Stimulated activated CD8-positive, alpha-beta memory T cell treated with anti-CD3 and anti-CD28 coated beads, Interleukin-7, amount 100 ng/mL, for 1 hour (primary cell): ENCODE results near the gene IQGAP3.

ENCODE experiments used
- DNase-seq, 2 donors: peaks; one replicate each; pipeline ENCODE4 v3.0.0-alpha.2; 2020; ENCODE audit warnings: low read depth in 2 of 2

The IQGAP3 gene

DNA sequence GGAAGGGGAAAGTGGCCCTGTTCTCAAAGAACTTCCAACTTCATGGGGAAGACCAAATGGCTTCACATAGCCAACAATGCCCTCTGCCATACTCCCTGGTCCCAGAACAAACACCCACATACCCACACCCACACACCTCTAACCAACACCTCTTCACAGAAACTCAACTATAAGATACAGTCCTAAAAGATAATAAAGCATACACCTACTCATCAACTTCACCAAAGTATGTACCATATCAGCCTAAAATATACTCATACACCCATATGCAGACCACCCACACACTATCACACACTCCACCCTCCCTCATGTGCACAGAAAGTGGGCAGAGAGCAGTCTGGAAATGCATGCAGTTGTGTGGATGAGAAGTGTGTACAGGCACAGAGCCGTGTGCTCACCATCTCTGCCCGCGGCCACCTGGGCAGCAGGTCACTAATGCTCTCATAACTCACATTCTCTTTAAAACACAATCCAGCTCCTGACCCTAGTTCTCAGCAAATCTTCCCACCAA lies 27.7 kb downstream of the IQGAP3 start:
- no peak for DNase-seq

DNA sequence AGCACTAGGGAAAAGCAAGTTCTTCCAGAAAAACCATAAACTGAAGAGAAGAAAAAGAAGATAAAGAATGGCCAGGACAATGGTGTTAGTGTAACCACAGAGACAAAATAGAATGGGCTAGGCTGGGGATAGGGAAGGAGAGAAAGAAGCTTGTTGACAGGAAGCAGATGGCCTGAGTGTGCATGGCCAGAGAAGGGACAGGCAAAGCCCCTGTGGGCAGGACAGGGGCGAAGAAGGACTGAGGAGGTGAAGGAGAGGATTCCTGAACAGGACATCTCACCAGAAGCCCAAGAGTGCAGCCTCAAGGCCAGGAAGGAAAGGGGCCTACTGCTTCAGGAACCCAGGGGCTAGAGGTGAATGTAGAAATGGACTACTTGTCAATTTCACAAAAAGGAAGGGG lies 29.3 kb downstream of the IQGAP3 start:
- no peak for DNase-seq

DNA sequence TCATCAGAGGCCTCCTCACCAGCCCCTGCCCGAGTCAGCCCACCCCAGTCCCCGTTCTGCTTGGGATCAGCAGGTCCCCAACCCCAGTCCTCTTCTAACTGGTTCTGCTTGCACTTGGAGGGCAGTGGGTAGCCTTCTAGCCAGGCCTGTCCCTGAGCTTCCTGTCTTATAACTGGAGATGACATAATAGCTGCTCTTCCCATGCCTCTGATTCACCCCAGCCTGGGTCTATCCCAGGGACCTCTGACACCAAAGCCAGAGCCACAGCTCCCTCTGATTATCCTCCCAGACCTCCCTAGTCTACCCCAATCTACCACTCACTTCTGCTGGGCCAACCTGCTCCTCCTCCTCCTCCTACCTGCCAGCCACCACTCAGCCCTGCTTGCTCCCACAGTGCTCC lies 31.4 kb downstream of the IQGAP3 start:
- no peak for DNase-seq

DNA sequence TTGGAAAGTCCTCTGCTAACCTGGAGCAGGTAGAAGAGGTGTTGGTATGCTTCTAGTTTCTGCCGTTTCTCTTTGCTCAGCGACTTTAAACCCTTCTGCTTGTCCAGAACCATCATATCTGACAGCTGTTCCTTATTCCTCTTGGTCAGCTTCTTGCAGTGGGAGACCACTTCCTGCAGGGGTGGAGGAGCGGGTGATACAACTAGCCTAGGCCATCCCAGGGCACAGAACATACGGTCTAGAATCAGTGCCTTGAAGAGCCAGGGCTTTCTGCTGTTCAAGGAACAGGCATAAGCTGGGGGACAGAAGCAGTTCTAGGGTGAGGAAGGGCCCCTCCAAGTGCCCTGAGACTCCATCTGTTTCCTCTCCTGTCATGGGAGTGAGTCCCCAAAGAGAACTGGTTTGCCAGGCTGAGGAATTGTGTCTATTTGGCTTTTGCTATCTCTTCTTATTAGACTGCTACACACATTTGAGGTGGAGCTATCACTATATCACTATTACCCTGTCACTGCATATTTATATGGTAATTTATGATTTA lies 32.5 kb downstream of the IQGAP3 start:
- no peak for DNase-seq

DNA sequence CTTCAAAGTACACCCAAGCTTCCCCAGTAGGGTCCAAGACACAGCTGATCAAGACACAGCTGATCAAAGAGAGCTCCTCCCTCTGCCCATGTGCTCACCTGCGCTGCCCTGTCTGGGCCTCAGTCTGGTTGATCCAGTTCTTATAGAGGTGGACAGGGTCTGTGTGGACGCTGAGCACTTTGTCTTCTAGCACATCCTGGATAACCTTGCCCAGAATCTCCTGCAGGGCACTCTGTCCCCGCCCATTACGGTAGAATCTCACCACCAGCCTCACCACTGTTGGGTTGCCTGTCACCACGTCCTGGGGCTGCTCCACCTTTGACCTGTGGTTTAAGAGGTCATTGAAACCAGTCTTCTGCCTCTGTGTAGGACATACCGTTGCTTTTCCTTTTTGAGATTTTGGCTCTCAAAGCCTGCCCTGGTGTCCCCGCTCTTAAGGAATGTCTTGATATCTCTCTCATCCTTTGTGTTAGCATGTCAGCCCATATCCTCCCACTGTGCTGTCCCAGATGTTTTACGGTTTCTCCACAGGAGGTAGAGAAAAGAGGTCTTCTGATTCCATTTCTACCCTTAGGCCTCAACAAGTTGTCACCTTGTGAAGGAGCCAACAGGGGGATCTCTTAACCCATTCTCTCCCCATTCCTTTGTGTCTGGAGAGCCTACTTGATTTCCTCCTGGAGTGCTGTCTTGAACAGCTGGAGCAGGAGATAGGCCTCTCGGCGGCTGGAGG lies 33.5 kb downstream of the IQGAP3 start:
- DNase-seq: no peak

DNA sequence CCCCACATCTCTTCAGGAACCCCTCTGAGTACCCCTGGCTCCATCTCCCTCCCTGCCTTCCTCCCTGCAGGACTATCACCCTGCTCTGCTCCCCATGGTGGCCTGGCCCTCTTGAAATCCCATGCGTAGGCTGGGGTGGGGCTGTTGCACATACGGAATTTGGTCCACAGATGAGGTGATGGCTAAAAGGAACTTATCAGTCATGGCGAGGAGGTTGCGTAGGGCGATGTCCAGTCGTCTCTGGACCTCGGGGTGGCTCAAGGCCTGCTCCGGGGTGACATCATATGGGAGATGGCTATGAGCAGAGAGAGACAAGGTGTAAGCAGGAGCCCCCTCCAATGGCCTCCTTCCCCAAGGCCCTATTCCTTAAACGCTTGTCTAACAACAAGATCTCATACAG lies 35.3 kb downstream of the IQGAP3 start:
- no peak for DNase-seq

DNA sequence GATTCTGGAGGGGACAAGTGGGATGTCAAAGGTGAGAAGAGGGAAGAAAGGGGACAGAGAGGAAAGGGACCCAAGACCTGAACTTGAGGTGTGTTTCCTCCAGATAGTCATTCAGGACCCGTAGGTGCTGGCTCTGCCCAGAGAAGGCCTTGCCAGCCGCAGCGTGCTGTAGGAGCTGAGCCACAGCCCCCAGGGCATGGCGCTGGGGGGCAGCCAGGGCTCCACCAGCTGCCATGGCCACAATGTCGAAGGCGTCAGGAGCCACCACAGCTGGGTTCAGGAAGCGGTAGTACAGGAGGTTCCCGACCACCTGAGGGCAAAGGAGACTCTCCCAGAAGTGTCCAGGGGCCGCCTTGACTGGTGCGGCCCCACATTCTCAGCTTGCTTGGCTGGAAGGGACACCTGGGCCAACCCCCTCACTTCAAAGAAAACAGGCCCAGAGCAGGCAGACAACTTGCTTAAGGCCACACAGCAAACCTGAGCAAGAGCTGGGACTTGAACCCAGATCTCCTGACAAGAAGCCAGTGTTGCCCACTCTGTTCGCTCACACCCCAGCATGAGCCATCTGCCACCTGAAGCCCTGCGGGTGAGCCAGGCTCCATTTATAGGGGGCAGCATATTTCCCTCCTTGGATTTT lies 37.8 kb downstream of the IQGAP3 start:
- DNase-seq: no peak

DNA sequence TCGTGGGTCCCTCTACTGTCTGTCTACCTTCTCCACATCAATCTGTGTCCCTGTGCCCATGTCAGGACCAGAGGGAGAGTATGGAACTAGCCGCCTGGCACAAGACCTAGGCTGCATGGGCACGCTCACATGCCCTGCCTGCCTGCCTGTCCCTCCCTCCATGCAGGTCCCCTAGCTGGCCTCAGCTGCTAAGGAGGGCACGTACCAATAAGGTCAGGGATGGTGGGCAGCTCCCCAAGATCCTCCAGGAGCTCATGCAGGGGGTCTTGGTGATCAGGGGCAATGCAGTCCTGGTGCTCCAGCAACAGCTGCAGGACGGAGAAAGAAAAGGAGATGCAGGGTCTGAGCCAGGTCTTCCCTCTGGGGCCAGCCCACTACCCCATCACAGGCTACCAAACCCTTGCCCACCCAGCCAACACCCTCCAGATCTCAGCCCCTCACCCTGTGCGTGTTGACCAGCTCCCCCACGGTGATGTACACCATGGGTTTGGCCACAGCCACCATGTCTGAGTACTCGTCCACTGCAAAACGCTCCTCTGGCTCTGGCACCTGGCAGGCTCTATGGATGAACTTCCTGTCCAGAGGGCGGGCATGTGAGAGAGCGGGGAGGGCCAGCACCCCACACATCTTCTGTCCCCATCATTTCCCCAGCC lies 38.7 kb downstream of the IQGAP3 start:
- no peak for DNase-seq

DNA sequence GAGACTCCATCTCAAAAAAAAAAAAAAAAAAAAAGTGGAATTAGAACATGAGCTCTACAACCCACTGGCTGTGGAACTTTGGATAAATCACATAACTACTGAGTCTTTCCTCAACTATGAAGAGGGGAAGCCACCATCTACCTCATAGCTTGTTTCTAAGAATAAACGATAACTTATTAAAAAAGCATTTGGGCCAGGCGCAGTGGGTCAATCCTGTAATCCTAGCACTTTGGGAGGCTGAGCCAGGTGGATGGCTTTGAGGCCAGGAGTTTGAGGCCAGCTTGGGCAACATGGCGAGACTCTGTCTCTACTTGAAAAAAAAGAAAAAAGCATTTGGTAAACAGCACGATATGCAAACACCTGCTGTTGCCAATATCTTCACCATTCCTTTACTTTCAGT lies 40.0 kb downstream of the IQGAP3 start:
- no peak for DNase-seq

DNA sequence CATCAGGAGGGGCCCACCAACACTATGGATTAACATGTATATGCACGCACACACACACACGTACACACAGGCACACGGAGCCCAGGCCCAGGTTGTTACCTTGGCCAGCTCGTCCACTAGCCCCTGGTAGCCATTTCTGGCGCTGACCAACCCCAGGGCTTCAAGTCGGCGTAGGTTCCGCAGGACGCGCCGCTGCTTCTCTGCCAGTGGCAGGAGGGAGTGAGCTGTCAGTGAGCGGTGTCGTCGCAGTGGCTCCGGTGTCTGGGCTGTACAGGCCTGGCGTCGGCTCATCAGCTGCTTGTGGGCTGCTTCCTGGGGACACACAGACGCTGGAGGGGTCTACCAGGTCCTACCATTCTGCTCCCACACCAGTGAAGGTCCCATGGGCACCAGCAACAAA lies 42.4 kb downstream of the IQGAP3 start:
- no peak for DNase-seq

DNA sequence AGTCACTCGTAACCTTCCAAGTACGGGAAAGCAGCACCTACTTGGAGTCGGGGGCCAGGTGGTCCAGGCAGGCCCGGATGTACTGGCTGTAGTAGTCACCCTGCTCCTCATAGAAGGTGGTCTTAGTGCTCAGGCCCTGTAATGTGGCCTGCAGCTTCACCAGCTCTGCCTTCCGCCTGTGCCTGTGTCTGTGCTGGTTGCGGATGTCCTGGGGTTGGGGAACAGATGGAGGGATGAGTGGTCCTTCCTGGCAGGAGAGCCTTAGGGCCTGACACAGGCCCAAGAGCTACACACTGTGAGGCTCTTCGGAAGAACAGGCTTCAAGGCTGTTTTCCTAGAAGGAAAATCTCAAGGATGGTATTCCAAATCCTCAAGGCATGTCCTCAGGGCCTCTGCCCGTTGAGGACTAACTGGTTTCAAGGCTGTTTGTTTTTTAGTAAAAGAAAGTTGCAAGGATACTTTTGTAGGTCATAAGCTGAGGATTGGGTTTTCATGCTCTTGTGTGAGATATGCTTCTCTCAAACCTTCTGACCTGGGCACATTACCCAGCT lies 43.4 kb downstream of the IQGAP3 start:
- DNase-seq: no peak

DNA sequence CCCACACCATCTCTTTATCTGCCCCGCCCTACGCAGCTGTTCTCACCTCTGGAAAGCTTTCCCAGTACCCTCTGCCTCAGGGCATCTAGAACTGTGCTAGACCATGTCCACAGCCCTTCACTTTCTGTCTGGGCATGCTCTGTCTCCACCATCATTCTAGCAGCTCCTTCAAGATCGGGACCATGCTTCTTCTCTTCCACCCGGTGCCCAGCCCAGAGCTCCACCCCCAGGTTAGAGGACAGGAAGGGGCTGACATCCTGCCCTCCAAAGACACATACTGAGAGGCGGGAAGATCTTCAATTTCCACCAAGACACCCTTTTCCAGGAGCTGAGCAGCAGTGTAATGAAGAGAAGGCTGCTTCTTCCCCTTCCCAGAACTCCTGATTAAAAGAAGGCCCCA lies 44.1 kb downstream of the IQGAP3 start:
- no peak for DNase-seq

DNA sequence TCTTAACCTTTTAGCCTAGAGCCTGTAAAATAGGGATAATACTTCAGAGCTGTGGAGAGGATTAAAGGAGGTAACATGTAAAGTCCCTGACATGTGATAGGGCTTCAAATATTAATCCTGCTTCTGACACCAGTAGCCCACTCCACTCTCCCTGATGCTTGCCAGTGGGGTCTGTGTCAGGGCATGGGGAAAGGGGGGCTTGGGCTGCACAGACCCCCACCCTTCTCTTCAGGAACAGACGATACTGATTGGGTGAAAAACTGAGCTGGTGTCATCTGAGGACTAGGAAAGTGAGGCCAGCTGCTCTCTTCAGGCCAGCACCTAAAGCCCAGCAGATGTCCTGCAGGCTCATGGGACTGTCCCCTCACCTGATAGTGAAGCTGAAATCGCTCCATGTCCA lies 44.8 kb downstream of the IQGAP3 start:
- DNase-seq: no peak

DNA sequence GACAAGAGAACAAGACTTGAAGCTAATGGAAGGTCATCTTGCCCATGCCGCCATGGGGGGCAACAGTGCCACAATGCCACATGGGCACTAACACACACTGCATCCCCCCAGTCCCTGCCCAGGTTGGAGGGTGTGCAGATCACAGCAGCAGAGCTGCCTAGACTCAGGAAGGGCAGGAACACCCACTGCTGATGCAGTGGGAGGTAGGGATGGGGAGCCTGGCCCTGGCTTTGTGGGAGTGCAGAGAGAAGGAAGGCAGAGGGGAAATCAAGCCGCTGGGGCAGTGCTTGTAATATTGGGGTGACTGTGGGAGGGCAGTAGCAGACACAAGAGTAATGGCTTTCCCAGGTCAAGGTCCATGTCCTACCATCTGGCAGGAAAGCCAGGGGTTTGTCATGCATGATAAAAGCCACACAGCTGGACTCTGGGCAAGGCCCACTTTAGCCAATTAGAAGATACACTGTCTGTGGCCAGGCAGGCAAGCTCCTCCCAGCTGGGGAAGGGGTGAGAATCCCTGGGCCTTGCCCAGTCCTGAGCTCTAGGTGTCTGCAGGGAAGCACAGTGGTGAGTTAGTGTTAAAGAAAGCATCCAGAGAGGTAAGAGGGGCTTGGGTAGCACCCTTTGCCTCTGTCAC lies 46.4 kb downstream of the IQGAP3 start:
- no peak for DNase-seq

DNA sequence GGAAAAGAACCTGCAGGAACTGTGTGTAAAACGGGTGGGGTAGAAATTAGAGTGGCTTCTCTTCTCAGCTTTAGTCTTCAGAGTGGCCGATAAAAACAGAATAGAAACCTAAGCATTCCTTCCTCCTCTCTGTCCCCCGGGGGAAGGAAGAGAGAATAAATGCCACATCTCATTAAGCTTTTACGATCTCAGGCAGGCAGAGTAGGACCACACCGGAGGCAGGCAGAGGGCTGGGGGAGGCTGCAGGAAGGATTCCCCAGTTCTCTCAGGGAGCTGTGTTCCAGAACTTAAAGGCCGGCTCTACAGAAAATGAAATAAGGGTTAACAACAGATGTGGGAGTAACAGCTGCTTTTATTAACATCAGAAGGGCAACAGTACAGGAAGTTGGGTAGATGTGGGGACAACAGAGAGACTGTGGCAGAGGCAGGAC lies 47.3 kb downstream of the IQGAP3 start:
- DNase-seq: no peak

DNA sequence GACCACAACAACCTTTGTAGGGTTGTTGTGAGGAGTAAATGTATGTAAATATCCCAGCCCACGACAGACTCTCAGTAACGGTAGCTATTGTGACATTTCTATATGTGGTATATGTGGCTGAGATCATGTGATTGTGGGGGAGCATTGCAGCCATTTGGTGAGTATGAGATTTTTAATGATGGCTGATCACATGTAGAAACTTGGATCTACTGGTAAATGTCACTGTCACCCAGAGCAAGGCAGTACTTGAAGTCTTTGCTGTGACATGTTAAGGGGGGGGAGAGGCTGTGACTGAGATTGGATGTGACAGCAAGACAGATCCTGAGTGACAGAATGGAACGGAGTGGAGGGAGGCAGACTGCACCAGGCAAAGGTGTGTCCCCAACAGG lies 47.9 kb downstream of the IQGAP3 start:
- DNase-seq: no peak

DNA sequence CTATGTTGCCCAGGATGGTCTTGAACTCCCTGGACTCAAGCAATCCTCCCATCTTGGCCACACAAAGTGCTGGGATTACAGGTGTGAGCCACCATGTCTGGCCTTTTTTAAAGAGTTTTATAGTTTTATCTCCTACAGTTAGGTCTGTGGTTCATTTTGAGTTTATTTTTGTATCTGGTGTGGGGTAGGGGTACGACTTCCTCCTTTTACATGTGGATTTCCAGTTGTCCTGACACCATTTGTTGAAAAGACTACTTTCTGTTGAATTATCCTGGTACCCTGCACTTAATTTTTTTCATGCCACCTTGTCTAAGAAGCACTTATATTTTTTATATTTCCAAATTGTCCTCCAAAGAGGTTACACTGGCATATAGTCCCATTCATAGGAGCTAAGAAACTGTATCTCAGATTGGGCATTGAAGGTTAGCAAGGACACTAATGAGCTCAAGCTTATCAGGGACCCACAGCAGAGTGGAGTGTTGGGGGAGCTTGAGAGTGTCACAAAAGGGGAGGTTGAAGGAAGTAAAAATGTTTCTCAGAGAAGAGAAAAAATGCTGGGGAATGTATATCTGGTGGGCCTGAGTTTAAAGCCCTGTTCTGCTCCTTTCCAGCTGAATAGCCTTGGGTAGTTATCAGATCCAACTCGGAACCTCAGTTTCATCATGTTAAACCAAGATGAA lies 48.4 kb downstream of the IQGAP3 start:
- DNase-seq: no peak

DNA sequence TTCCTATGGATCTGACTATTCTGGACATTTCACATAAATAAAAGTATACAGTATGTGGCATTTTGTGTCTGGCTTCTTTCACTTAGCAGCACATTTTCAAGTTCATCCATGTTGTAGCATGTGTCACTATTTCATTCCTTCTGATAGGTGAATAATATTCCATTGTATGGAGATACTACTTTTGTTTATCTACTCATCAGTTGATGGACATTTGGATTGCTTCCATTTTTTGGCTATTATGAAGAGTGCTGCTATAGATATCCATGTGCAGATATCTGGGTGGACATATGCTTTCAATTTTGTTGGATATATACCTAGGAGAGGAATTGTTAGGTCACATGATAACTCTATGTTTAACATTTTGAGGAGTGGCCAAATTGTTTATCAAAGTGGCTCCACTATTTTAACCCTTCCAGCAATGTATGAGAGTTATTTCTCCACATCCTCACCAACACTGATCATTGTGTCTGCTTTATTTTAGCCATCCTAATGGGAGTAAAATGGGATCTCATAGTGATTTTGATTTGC lies 49.9 kb downstream of the IQGAP3 start:
- no peak for DNase-seq

DNA sequence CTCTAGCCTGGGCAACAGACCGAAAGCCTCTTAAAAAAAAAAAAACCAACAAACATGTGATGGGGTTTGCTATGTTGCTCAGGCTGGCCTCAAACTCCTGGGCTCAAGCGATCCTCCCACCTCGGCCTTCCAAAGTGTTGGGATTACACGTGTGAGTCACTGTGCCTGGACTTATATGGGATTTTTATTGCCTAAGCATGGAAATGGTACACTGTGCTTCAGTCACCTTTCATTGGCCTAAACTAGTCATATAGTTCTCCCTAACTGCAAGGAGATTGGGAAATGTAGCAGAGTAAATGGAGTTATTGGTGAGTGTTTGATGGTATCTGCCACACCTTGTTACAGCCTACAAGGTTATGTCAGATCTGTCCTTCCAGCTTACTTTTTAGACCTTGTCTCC lies 54.6 kb downstream of the IQGAP3 start:
- DNase-seq: no peak

DNA sequence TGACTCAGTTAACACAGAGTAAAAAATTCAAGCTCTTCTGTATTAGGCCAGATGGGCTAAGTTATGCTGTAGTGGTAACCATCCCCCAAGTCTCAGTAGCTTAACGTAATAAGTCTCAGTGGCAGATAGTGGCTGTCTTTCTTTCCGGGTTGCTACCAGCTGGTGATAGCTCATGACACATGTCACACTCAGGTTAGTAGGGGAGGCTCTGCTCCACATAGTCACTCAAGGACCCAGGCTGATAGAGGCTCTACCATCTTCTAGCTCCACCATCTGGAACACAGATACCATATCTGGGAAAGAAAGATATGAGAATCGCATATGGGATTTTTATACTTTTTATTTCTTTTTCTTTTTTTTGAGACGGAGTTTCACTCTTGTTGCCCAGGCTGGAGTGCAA lies 55.5 kb downstream of the IQGAP3 start:
- no peak for DNase-seq

DNA sequence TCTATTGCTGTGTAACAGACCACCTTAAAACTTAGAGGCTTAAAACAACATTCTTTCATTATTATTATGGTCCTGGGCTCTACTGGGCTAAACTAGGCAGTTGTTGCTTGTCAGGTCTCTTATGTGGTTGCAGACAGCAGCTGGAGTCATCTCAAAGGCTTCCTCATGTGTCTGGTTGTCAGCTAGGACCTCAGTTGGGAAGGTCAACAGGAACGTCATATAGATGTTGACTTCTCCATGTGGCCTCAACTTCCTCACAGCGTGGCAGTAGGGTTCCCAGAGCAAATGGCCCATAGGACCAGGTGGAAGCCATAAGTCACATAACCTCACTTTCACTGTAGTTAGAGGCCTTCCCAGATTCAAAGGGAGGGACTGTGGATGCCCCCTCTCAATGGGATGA lies 56.4 kb downstream of the IQGAP3 start:
- no peak for DNase-seq
